Gastroesophageal sphincter (tissue), 4 donors: ENCODE measurements around the gene EHBP1. TPM values are rescaled to one million over a fixed set of nuclear protein-coding genes. Genes with fewer than 3 reads are reported as not detected.
"Not testable (repeated sequence)": the region's sequence is repeated elsewhere in the genome, so short reads cannot be mapped to it uniquely, and the experiment has no call there.

Experiments used
- ATAC-seq: fragments of 150-250 bp; one replicate; pipeline ENCODE4 v1.9.1; 2016; ENCODE audit warnings: mild to moderate bottlenecking, moderate library complexity
- H3K27ac ChIP-seq, 4 donors: fragments of 200-600 bp; sonication (generic) in 3 of 4; 1 replicate in 3 of 4; 2 replicates in 1 of 4; pipeline ENCODE4 v1.5.1; 2016 to 2019
- H3K27me3 ChIP-seq: fragments of 200-600 bp; sonication (generic); one replicate; pipeline ENCODE4 v1.5.1; 2019
- H3K36me3 ChIP-seq, 2 donors: fragments of 200-600 bp; sonication (generic); one replicate each; pipeline ENCODE4 v1.5.1; 2019; ENCODE audit warnings: control low read depth in 1 of 2
- H3K4me1 ChIP-seq, 3 donors: fragments of 200-600 bp; sonication (generic); 1 replicate in 2 of 3; 2 replicates in 1 of 3; pipeline ENCODE4 v1.5.1; 2016 to 2019; ENCODE audit warnings: control low read depth in 2 of 3
- H3K4me3 ChIP-seq, 2 donors: fragments of 200-600 bp; sonication (generic); one replicate each; pipeline ENCODE4 v1.5.1; 2019; ENCODE audit warnings: mild to moderate bottlenecking in 1 of 2, moderate library complexity in 1 of 2
- H3K9me3 ChIP-seq, 3 donors: fragments of 200-600 bp; sonication (generic); one replicate each; pipeline ENCODE4 v1.5.1; 2017 to 2019; ENCODE audit warnings: control low read depth in 2 of 3
- CTCF ChIP-seq, 4 experiments: fragments of 200-600 bp in 2 of 4; fragments of 450-650 bp in 2 of 4; sonication (generic) in 1 of 4; IDR thresholded peaks; one replicate each; pipeline ENCODE4 v1.5.1; 2017 to 2019; ENCODE audit warnings: antibody characterized with exemption in 4 of 4, mild to moderate bottlenecking in 2 of 4, moderate library complexity in 2 of 4
- EP300 ChIP-seq: sonication (generic); formaldehyde crosslinking; IDR thresholded peaks from one replicate; pipeline ENCODE4 v1.6.1; 2017; ENCODE audit warnings: antibody characterized with exemption, mild to moderate bottlenecking
- POLR2A ChIP-seq, 2 donors: fragments of 450-650 bp; IDR thresholded peaks; one replicate each; pipeline ENCODE4 v1.6.1; 2017; ENCODE audit warnings: antibody characterized with exemption in 2 of 2, mild to moderate bottlenecking in 2 of 2, moderate library complexity in 1 of 2
- POLR2AphosphoS5 ChIP-seq: sonication (generic); formaldehyde crosslinking; IDR thresholded peaks from one replicate; pipeline ENCODE4 v1.6.1; 2017; ENCODE audit warnings: antibody characterized with exemption
- WGBS, 2 donors: methylation state at CpG; one replicate each; pipeline ENCODE4 v1.1.5; 2018; ENCODE audit warnings: low coverage in 1 of 2; 5-methylcytosine and 5-hydroxymethylcytosine counted together
- total RNA-seq, 4 donors: library from RNA; depleted of rRNA; stranded (reverse); fragments of >200 nt; gene quantifications; one replicate each; pipeline ENCODE4 v1.1.0, GENCODE V29; 2016

The EHBP1 gene
- total RNA-seq, 4 donors from 2014 or later = 82.4 to 159 (median 146) TPM

- H3K4me3 ChIP-seq = no peak overlapping the region
- H3K9me3 ChIP-seq = no peaks in the 10 kb centered on the region
- no peaks in the 10 kb centered on the region for H3K4me1 ChIP-seq
- 84 to 91% methylated on average over 8 of the region's 8 CpGs for WGBS, 2 donors
- no peak for TF ChIP-seq POLR2AphosphoS5
- TF ChIP-seq POLR2A (IDR thresholded peaks at IDR 0.05) = no peak
- no peak for TF ChIP-seq EP300
- TF ChIP-seq CTCF (IDR thresholded peaks at IDR 0.05) = no peak
- H3K36me3 ChIP-seq = peaks cover 4 to 41% of the 10 kb centered on the region in 2 donors
- H3K27ac ChIP-seq = no peak overlapping the region
- ATAC-seq = no peak
- no peaks in the 10 kb centered on the region for H3K27me3 ChIP-seq
Measured at GRCh38 chr2:63013438-63013837, 307.9 kb downstream of the EHBP1 start.

GRCh38 chr2:63015389-63015788 lies 309.9 kb downstream of the EHBP1 start:
- no peak overlapping the region for H3K4me3 ChIP-seq
- no peaks in the 10 kb centered on the region for H3K9me3 ChIP-seq
- H3K4me1 ChIP-seq = no peaks in the 10 kb centered on the region
- ATAC-seq = no peak
- H3K36me3 ChIP-seq = peaks cover 4 to 41% of the 10 kb centered on the region in 2 donors
- H3K27ac ChIP-seq = no peak overlapping the region
- H3K27me3 ChIP-seq = no peaks in the 10 kb centered on the region
- 93 to 94% methylated on average over 3 of the region's 3 CpGs for WGBS, 2 donors
- TF ChIP-seq POLR2A (IDR thresholded peaks at IDR 0.05) (no peak), POLR2AphosphoS5 (no peak), CTCF (IDR thresholded peaks at IDR 0.05) (no peak), EP300 (no peak)

- no peak for TF ChIP-seq POLR2A (IDR thresholded peaks at IDR 0.05)
- TF ChIP-seq CTCF (IDR thresholded peaks at IDR 0.05) = no peak
- TF ChIP-seq EP300 = no peak
- TF ChIP-seq POLR2AphosphoS5 = no peak
- no peak overlapping the region for H3K27ac ChIP-seq
- H3K27me3 ChIP-seq = no peaks in the 10 kb centered on the region
- H3K4me1 ChIP-seq = no peaks in the 10 kb centered on the region
- WGBS, 2 donors = 85 to 94% methylated on average over 2 of the region's 2 CpGs
- ATAC-seq = no peak
- no peak overlapping the region for H3K4me3 ChIP-seq
- peaks cover 1 to 63% of the 10 kb centered on the region in 2 donors for H3K36me3 ChIP-seq
- no peaks in the 10 kb centered on the region for H3K9me3 ChIP-seq
Measured at GRCh38 chr2:63018439-63018838, 312.9 kb downstream of the EHBP1 start.

GRCh38 chr2:63019686-63020085 lies 314.2 kb downstream of the EHBP1 start:
- not testable (repeated sequence) for H3K27me3 ChIP-seq, H3K27ac ChIP-seq, H3K4me1 ChIP-seq, H3K4me3 ChIP-seq, H3K9me3 ChIP-seq, ATAC-seq
- WGBS, 2 donors = 85 to 96% methylated on average over 5 of the region's 8 CpGs
- H3K36me3 ChIP-seq = peaks cover 0 to 63% of the 10 kb centered on the region in 2 donors

GRCh38 chr2:63023444-63023843 lies 317.9 kb downstream of the EHBP1 start:
- no peak for TF ChIP-seq POLR2AphosphoS5
- TF ChIP-seq CTCF (IDR thresholded peaks at IDR 0.05) = peak in 1 of 4 experiments; percentile 11
- Histone ChIP-seq H3K4me3 (no peak overlapping the region), H3K4me1 (no peaks in the 10 kb centered on the region), H3K9me3 (no peaks in the 10 kb centered on the region), H3K36me3 (peaks cover 0 to 74% of the 10 kb centered on the region in 2 donors), H3K27me3 (no peaks in the 10 kb centered on the region), H3K27ac (no peak overlapping the region)
- ATAC-seq = no peak
- WGBS, 2 donors = 0% methylated on average over 1 of the region's 1 CpG
